HG03571 (cell line): ENCODE results near the gene CORO2B.

Experiments
- ATAC-seq: cut with Tn5 transposase; IDR thresholded peaks from one replicate; pipeline ENCODE4 v1.9.1; 2021; ENCODE audit not compliant: unreplicated experiment

Gene CORO2B

GRCh38 chr15:68553994-68554720 lies 24.6 kb upstream of the CORO2B start:
- ATAC-seq, result no peak

- ATAC-seq, result no peak
Measured at GRCh38 chr15:68554721-68555678, 23.8 kb upstream of the CORO2B start.

- no peak for ATAC-seq
Measured at GRCh38 chr15:68555679-68556037, 23.1 kb upstream of the CORO2B start.

GRCh38 chr15:68556139-68556990 lies 22.4 kb upstream of the CORO2B start:
- no peak for ATAC-seq

- no peak for ATAC-seq
Measured at GRCh38 chr15:68557469-68558317, 21.1 kb upstream of the CORO2B start.

GRCh38 chr15:68558318-68559305 lies 20.2 kb upstream of the CORO2B start:
- no peak for ATAC-seq

- ATAC-seq, result no peak
Measured at GRCh38 chr15:68559345-68560310, 19.2 kb upstream of the CORO2B start.

GRCh38 chr15:68560501-68561113 lies 18.2 kb upstream of the CORO2B start:
- no peak for ATAC-seq

- no peak for ATAC-seq
Measured at GRCh38 chr15:68561171-68561900, 17.5 kb upstream of the CORO2B start.

GRCh38 chr15:68561901-68562300 lies 16.9 kb upstream of the CORO2B start:
- no peak for ATAC-seq

- no peak for ATAC-seq
Measured at GRCh38 chr15:68564173-68564572, 14.6 kb upstream of the CORO2B start.

GRCh38 chr15:68565234-68565633 lies 13.6 kb upstream of the CORO2B start:
- no peak for ATAC-seq

GRCh38 chr15:68565726-68566125 lies 13.1 kb upstream of the CORO2B start:
- ATAC-seq, result no peak

GRCh38 chr15:68566377-68566954 lies 12.3 kb upstream of the CORO2B start:
- no peak for ATAC-seq

- ATAC-seq, result no peak
Measured at GRCh38 chr15:68567345-68567744, 11.4 kb upstream of the CORO2B start.

GRCh38 chr15:68570974-68571373 lies 7.8 kb upstream of the CORO2B start:
- no peak for ATAC-seq

- ATAC-seq, result no peak
Measured at GRCh38 chr15:68571582-68571981, 7.2 kb upstream of the CORO2B start.
